Neural cell (in vitro differentiated cells): ENCODE measurements around the gene DGKB. TPM values are rescaled to one million over a fixed set of nuclear protein-coding genes. Genes with fewer than 3 reads are reported as not detected.

Experiments used
- H2AFZ ChIP-seq: fragments of 200-600, 300-800 bp; sonication (generic), shearing (Covaris generic); 2 replicates; pipeline ENCODE4 v1.6.0; 2014; ENCODE audit warnings: low read depth, mild to moderate bottlenecking, antibody characterized with exemption, low read length, moderate library complexity
- H3F3A ChIP-seq: fragments of 200-600 bp; shearing (Covaris generic); 2 replicates; pipeline ENCODE4 v1.6.1; 2016; ENCODE audit warnings: mild to moderate bottlenecking, moderate library complexity, mixed read lengths, antibody characterized with exemption, low read length; ENCODE audit not compliant: insufficient read depth, poor library complexity, severe bottlenecking
- H3K27ac ChIP-seq: fragments of 200-600, 300-800 bp; sonication (generic), shearing (Covaris generic); 2 replicates; pipeline ENCODE4 v1.5.1; 2014; ENCODE audit warnings: mild to moderate bottlenecking, low read length, moderate library complexity
- H3K27me3 ChIP-seq: fragments of 300-800, 200-600 bp; sonication (generic), shearing (Covaris generic); 2 replicates; pipeline ENCODE4 v1.6.0; 2014; ENCODE audit warnings: mild to moderate bottlenecking, low read depth, low read length, moderate library complexity; ENCODE audit not compliant: insufficient read depth
- H3K36me3 ChIP-seq: fragments of 300-800, 200-600 bp; sonication (generic), shearing (Covaris generic); 2 replicates; pipeline ENCODE4 v1.5.1; 2014; ENCODE audit warnings: mild to moderate bottlenecking, antibody characterized with exemption, low read length, moderate library complexity; ENCODE audit not compliant: insufficient read depth
- H3K4me2 ChIP-seq: fragments of 300-800, 200-600 bp; sonication (generic), shearing (Covaris generic); 2 replicates; pipeline ENCODE4 v1.6.0; 2014; ENCODE audit warnings: mild to moderate bottlenecking, low read length
- H3K4me3 ChIP-seq: fragments of 300-800, 200-600 bp; sonication (generic), shearing (Covaris generic); 2 replicates; pipeline ENCODE4 v1.5.1; 2014; ENCODE audit warnings: mild to moderate bottlenecking, low read length, moderate library complexity
- H3K79me2 ChIP-seq: fragments of 200-600 bp; shearing (Covaris generic); replicated peaks from 2 replicates; pipeline ENCODE4 v1.6.0; 2014; ENCODE audit warnings: mild to moderate bottlenecking, low read length, moderate library complexity; ENCODE audit not compliant: insufficient read depth
- H3K9ac ChIP-seq: fragments of 300-800, 200-600 bp; sonication (generic), shearing (Covaris generic); 2 replicates; pipeline ENCODE4 v1.6.1; 2016; ENCODE audit warnings: mild to moderate bottlenecking, low read length, mixed read lengths
- H3K9me2 ChIP-seq: fragments of 200-600 bp; shearing (Covaris generic); 2 replicates; pipeline ENCODE4 v1.6.1; 2016; ENCODE audit warnings: mild to moderate bottlenecking, low read length, mixed read lengths; ENCODE audit not compliant: insufficient read depth
- H3K9me3 ChIP-seq: fragments of 200-600, 300-800 bp; sonication (generic), shearing (Covaris generic); 2 replicates; pipeline ENCODE4 v1.6.1; 2016; ENCODE audit warnings: mild to moderate bottlenecking, mixed run types, low read length, moderate library complexity, mixed read lengths
- H4K20me1 ChIP-seq: fragments of 200-600 bp; shearing (Covaris generic); 2 replicates; pipeline ENCODE4 v1.6.1; 2016; ENCODE audit warnings: mild to moderate bottlenecking, mixed run types; ENCODE audit not compliant: insufficient read depth
- CTCF ChIP-seq: fragments of 450-650 bp; IDR thresholded peaks from 2 replicates; pipeline ENCODE4 v1.5.1; 2014; ENCODE audit warnings: antibody characterized with exemption, mild to moderate bottlenecking, moderate library complexity; ENCODE audit not compliant: poor library complexity, severe bottlenecking
- EP300 ChIP-seq: fragments of 450-650 bp; conservative IDR thresholded peaks from 2 replicates; pipeline ENCODE4 v1.6.1; 2014; ENCODE audit warnings: antibody characterized with exemption, mild to moderate bottlenecking, moderate library complexity; ENCODE audit not compliant: poor library complexity, severe bottlenecking
- EZH2 ChIP-seq: fragments of 200-600, 300-800 bp; shearing (Covaris generic), sonication (generic); IDR thresholded peaks from 2 replicates; pipeline ENCODE4 v1.6.1; 2014; ENCODE audit warnings: antibody characterized with exemption, low read length, borderline replicate concordance, mild to moderate bottlenecking; ENCODE audit not compliant: insufficient read depth, poor library complexity, severe bottlenecking
- MXI1 ChIP-seq: fragments of 450-650 bp; conservative IDR thresholded peaks from 2 replicates; pipeline ENCODE4 v1.6.1; 2014; ENCODE audit warnings: antibody characterized with exemption, mild to moderate bottlenecking; ENCODE audit not compliant: poor library complexity, severe bottlenecking
- POLR2AphosphoS5 ChIP-seq: IDR thresholded peaks from 2 replicates; pipeline ENCODE4 v1.6.1; 2012
- RAD21 ChIP-seq: fragments of 450-650 bp; conservative IDR thresholded peaks from 2 replicates; pipeline ENCODE4 v1.6.1; 2014; ENCODE audit warnings: antibody characterized with exemption, mild to moderate bottlenecking, moderate library complexity
- REST ChIP-seq: IDR thresholded peaks from 2 replicates; pipeline ENCODE4 v1.6.1; 2012; ENCODE audit warnings: borderline replicate concordance
- SMC3 ChIP-seq: fragments of 450-650 bp; conservative IDR thresholded peaks from 2 replicates; pipeline ENCODE4 v1.6.1; 2014; ENCODE audit warnings: antibody characterized with exemption, mild to moderate bottlenecking, moderate library complexity; ENCODE audit not compliant: poor library complexity
- TAF1 ChIP-seq: IDR thresholded peaks from 2 replicates; pipeline ENCODE4 v1.6.1; 2012; ENCODE audit warnings: low read depth
- polyA plus RNA-seq: library from polyadenylated mRNA; depleted of rRNA; stranded (reverse); fragments of >200 nt; gene quantifications from 2 replicates; pipeline ENCODE4 v1.2.3, GENCODE V29; 2014

DGKB gene
- polyA plus RNA-seq, 1 donor from 2014 or later = 0.20 TPM

- H2AFZ ChIP-seq = no peak overlapping the region
These were observed 116.1 kb downstream of the DGKB start for GRCh38 chr7:14786314-14786895.

GRCh38 chr7:14777806-14778205 lies 124.7 kb downstream of the DGKB start:
- Histone ChIP-seq H4K20me1 (no peaks in the 10 kb centered on the region), H3K36me3 (no peaks in the 10 kb centered on the region), H3K4me2 (no peak overlapping the region), H3K9ac (no peak overlapping the region), H3K9me3 (no peaks in the 10 kb centered on the region), H3F3A (no peaks in the 10 kb centered on the region), H2AFZ (no peak overlapping the region), H3K79me2 (no peaks in the 10 kb centered on the region), H3K27me3 (no peaks in the 10 kb centered on the region), H3K9me2 (no peaks in the 10 kb centered on the region), H3K4me3 (no peak overlapping the region), H3K27ac (no peak overlapping the region)
- TF ChIP-seq MXI1 (no peak), CTCF (no peak), SMC3 (no peak), EP300 (no peak), POLR2AphosphoS5 (no peak)

More at GRCh38 chr7:14786314-14786895, 116.1 kb downstream of the DGKB start:
- no peaks in the 10 kb centered on the region for H3K27me3 ChIP-seq
- TF ChIP-seq MXI1 = no peak
- no peak for TF ChIP-seq CTCF
- no peak for TF ChIP-seq REST
- no peak for TF ChIP-seq EP300
- no peak for TF ChIP-seq EZH2
- no peak for TF ChIP-seq POLR2AphosphoS5
- no peak for TF ChIP-seq TAF1
- TF ChIP-seq SMC3 = no peak
- no peak for TF ChIP-seq RAD21
- H3K9ac ChIP-seq = no peak overlapping the region
- no peaks in the 10 kb centered on the region for H4K20me1 ChIP-seq
- no peaks in the 10 kb centered on the region for H3K36me3 ChIP-seq
- no peaks in the 10 kb centered on the region for H3K9me3 ChIP-seq
- no peak overlapping the region for H3K4me3 ChIP-seq
- H3K9me2 ChIP-seq = no peaks in the 10 kb centered on the region
- no peak overlapping the region for H3K27ac ChIP-seq
- H3F3A ChIP-seq = no peaks in the 10 kb centered on the region
- H3K4me2 ChIP-seq = no peak overlapping the region
- no peaks in the 10 kb centered on the region for H3K79me2 ChIP-seq
